GM19351 (cell line): ENCODE results near the gene GRIA3.
"Not testable (repeated sequence)": the region's sequence is repeated elsewhere in the genome, so short reads cannot be mapped to it uniquely, and the experiment has no call there.

Experiments used
- ATAC-seq: cut with Tn5 transposase; IDR thresholded peaks from one replicate; pipeline ENCODE4 v1.9.1; 2021; ENCODE audit warnings: mild to moderate bottlenecking, moderate library complexity; ENCODE audit not compliant: unreplicated experiment

The GRIA3 gene

GRCh38 chrX:123449335-123449734 is 265.3 kb downstream of the GRIA3 start:
- no peak for ATAC-seq

DNA sequence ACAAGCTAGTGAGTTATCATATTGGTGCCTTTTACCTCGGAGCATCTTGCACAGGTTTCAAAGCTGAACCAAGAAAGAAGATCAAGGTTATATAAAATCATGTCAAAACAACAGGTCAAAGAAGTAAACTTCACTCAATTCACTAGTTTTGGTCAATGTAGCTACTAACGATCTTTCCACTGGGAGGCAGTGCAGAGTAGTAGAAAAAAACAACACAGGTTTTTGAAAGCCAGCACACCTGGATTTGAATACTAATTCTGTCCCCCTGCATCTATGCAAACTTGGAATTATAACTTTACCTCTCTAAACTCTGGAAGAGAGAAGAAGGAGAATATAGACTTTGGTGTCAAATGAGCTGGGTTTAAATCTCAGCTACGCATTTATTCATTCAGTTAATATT is 266.1 kb downstream of the GRIA3 start:
- peak; percentile 40 for ATAC-seq

DNA sequence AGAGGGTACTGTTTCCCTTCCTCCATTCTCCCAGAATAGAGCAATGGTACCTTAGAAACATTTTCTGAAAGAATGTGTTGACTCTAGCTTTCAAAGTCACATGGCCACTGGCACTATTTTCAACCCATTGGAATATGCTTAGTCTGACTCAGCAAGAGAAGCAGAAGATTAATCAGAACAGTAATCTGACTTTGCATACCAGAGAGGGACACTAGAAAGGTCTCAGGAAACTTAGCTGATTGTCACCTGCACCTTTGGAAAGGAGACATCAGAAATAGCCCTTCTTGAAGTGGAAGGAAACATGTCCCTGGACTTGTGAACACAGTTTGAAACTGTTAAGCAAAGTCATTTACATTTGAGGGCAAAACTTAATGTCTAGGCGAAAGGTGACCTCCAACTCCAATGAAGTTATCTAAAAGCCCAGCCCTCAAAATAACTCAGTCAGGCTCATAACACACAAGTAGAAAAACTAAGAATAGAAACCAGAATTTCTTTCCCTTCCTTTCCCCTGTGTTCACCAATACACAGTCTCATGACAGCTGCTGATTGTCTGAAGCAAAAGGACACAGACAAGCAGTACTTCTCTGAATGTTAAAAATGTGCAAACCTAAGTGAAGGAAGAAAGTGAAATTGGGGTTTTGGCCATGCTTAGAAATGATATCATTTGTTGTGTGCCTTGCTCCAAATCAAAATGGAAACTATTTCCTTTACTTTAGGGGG is 270.8 kb downstream of the GRIA3 start:
- ATAC-seq: peak; percentile 42

- ATAC-seq: no peak
Measured at GRCh38 chrX:123455693-123456092, 271.6 kb downstream of the GRIA3 start.

DNA sequence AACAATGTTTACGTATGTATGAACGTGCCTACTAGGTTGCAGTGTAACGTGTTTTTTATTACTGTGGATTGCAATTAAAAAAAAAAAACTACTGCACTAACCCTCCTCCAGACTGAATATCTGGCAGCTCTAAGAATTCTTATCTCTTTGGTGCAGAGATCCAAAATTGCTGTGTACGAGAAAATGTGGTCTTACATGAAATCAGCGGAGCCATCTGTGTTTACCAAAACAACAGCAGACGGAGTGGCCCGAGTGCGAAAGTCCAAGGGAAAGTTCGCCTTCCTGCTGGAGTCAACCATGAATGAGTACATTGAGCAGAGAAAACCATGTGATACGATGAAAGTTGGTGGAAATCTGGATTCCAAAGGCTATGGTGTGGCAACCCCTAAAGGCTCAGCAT is 280.6 kb downstream of the GRIA3 start:
- no peak for ATAC-seq

GRCh38 chrX:123468481-123468880 is 284.4 kb downstream of the GRIA3 start:
- no peak for ATAC-seq

DNA sequence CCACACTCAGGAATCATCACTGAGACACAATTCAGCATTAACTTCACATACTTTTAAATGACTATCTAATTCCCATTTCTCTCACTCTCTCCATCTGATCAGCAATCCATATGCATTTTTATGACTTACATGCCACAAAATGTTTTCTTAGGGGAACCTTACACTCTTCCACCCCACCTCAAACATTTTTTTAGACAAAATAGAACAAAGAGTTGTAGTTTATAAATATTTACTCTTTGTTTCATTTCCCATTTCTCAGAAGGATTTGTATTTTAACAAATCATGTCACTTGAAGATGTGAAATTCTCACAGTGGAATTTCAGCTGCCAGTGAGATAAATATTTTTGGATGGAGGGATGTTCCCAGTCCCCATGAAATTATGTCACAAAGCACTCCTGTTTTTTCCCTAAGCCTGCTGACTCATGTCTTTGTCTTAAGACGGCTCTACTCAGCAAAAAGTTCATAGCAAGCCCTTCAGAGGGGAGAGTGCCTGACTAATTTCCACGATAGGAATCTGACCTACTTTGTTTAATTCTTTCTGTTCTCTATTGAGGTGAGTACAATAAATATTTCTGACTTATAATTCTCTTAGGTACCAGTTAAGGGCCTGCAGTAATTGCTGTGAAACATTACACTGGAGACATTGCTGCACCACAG is 291.1 kb downstream of the GRIA3 start:
- ATAC-seq: no peak

DNA sequence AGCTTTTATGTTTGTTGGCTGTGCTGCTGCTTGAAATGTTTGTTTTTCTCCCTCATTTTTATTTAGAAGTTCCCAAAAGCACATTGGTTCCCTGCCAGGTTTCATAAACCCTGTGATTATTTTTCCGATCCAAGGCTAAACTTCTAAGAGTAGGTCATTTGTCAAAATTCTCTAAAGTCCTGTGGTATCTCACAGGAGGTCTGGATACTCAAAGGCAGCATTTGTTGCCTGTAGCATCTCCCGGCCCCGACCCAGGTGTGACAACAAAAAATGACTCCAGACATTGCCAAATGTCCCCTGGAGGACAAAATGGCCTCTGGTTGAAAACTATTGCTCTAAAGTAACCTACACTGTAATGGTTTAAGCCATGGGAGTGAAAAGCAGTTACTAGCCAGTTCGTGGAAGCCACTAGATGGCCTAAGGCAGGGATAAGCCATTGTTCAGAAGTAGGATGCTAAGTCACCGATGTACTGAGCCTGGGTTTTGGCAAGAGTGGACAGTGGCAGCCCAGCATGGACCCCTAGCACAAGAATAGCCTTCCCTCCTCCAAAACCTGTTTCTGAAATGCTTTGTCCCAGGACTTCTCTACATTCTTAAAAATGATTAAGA is 292.6 kb downstream of the GRIA3 start:
- no peak for ATAC-seq

DNA sequence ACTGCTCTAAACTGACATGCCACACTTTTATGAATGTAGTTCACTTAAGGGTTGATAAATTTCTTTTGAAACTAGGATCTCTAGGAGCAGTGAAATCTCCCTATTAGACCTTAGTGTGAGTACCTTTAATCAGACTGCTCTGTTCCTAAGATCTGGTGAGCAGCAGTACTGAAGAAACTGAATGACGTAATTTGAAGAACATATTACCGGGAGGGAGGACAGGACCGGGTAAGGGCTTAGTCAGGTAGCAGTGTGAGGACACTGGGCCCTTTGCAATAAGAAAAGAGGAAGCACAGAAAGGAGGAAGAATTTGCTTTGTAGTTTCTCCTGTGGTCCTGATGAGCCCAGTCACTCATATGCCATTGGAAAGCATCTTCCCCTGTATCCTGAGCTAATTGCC is 293.6 kb downstream of the GRIA3 start:
- no peak for ATAC-seq

DNA sequence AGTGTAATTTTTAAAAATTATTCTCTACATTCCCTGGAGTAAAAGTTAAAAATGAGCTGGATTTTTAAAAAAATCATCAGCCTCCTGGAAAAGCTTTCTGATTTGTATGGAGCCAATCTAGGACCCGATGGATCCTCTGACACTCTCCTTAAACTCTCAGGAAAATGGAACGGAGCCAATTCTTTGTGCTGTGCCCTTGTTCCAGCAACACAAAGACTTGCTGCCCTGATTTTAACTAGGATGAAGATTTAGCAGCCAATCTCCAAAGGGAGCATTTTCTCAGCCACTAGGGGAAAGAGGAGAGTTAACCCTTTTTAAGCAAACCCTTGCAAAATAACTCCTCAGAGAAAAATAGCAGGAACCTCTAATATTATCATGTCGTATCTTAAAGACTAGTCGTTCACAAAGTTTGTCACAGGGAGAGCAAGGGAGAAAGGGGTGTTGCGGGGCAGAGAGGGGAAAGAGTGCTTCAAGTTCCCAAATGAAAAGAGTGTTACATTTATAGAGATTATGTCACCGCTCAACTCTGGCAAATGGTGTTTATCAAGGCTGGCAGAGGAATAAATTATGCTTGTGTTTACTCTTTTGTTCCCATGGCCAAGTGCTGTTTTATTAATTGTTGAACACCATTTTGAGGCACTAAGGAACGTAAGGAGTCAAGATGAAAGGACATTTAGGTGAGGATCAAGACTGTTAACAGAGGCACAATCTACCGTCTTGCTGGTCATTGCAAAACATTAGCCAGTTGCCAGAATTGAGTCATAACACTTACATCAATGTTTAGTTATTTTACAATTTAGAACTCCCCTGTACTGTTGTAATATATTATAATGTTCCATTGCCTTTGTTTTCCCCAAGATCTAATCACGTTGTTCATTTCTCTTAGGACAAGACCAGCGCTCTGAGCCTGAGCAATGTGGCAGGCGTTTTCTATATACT is 298.1 kb downstream of the GRIA3 start:
- ATAC-seq: no peak

- no peak for ATAC-seq
Measured at GRCh38 chrX:123486297-123486696, 302.2 kb downstream of the GRIA3 start.

GRCh38 chrX:123487236-123487635 is 303.2 kb downstream of the GRIA3 start:
- ATAC-seq: no peak

GRCh38 chrX:123487669-123488068 is 303.6 kb downstream of the GRIA3 start:
- ATAC-seq: no peak

DNA sequence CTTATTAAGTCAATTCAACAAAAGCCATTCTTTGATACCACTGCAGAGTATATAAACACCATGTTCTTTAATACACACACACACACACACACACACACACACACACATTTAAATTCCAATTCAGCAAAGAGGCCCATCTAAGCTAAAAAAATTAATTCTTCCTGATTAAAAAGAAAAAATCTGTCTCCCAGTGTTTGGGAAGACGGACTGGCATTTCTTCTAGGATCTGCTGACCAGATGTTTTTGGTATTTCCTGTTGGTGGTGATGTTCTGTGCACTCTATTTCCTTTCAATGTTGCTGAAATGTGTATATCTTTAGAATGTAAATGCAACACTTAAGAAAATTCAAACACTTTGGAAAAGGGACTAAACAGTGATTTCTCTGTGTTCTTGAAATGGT is 304.9 kb downstream of the GRIA3 start:
- ATAC-seq: no peak

GRCh38 chrX:123493857-123494256 is 309.8 kb downstream of the GRIA3 start:
- ATAC-seq: no peak

DNA sequence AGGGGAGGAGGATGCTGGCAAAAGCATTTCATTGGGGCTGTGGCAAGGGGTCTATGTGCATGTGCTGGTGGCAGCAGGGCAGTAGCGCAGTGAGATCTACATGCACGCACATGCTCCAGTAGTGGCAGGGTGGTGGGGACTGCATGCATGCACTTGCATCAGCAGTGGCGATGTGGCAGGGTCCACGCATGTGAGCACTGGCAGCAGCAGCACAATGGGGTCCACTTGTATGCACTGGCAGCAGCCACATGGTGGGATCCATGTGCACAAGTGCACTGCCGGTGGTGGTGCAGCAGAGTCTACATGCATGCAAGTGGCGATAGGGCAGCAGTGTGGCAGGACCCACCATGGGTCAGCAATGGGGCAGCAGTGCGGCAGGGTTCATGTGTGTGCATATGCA is 315.7 kb downstream of the GRIA3 start:
- ATAC-seq: no peak

DNA sequence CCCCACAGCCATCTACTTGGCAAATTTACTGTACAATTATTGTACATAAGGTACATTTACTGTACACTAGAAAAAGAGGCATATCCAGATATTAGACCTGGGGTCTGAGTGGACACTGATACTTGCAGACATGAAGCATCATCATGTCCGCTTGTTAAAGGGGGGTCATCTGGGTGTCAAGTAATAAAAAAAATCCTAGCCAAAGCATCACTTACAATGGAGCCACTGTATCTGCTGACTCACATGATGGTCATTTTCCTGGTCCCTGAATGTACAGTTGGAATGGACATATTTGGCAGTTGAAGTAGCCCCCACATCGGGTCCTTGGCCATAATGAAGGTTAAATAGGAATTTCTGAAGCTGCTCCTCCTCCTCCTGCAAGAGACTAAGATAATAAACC is 320.0 kb downstream of the GRIA3 start:
- ATAC-seq: no peak

GRCh38 chrX:123504630-123505270 is 320.7 kb downstream of the GRIA3 start:
- no peak for ATAC-seq

- no peak for ATAC-seq
Measured at GRCh38 chrX:123513585-123514278, 329.7 kb downstream of the GRIA3 start.

GRCh38 chrX:123514279-123514640 is 330.2 kb downstream of the GRIA3 start:
- ATAC-seq: not testable (repeated sequence)
